Astrocyte (in vitro differentiated cells and primary cell): ENCODE measurements around the gene MOSPD3.

ENCODE experiments used
- CTCF ChIP-seq: IDR thresholded peaks from 2 replicates; pipeline ENCODE4 v1.5.1; 2011; ENCODE audit warnings: low read depth, mild to moderate bottlenecking, inconsistent platforms, low read length, moderate library complexity; ENCODE audit not compliant: insufficient read depth
- EZH2 ChIP-seq: IDR thresholded peaks from 2 replicates; pipeline ENCODE4 v1.6.1; 2012; ENCODE audit warnings: mild to moderate bottlenecking, low read length, inconsistent platforms; ENCODE audit not compliant: insufficient read depth

- peak; percentile 15 for TF ChIP-seq CTCF
- peak; percentile 13 for TF ChIP-seq EZH2
These were observed 43.2 kb upstream of the MOSPD3 start for GRCh38 chr7:100568896-100569844.
